SKM-1 treated with dmso at 0.1 percent for 144 hours (cell line): ENCODE data around the gene MTARC2.
"Not testable (repeated sequence)": the region's sequence is repeated elsewhere in the genome, so short reads cannot be mapped to it uniquely, and the experiment has no call there.

Experiments
- DNase-seq: peaks from one replicate; lab custom pipeline; 2025; ENCODE audit not compliant: unreplicated experiment; lab: John Stamatoyannopoulos, UW

MTARC2 gene

DNA sequence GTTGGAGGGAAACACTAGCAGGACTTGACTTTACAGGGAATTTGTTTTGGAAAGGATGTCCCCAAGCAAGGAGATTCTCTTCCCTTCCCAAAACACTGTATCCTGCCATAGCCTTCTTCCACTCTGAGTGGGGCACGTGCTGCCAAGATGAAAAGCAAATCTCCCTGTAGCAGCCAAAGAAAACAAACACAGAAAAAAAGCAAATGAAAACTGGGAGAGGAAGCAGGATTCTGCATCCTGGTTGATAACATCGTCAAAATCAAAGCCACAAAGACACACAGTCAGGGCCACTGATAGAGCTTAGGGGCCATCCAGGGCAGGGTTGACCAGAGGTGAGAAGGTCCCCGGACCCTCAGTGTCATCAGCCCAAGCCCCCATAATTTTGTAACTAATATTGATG, 16.0 kb upstream of the MTARC2 start:
- no peak for DNase-seq

DNA sequence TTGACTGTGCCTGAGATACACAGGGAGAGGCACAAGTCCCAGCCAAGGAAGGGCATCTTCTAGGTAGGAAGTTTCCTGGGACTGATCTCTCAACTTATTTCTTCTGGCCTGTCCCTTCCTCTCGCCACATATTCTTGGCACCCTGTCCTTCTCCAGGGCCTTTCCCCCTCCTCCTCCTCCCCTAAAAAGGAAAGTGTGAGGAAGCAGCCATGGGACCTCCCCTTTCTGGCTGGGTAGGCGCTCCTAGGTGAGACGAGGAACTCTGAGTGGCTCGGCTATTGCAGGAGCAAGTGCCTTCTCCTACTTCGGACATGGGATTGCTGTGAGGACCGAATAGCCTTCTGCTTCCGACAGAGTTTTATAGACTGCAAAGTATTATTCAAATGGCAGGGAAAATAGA, 15.5 kb upstream of the MTARC2 start:
- no peak for DNase-seq

DNA sequence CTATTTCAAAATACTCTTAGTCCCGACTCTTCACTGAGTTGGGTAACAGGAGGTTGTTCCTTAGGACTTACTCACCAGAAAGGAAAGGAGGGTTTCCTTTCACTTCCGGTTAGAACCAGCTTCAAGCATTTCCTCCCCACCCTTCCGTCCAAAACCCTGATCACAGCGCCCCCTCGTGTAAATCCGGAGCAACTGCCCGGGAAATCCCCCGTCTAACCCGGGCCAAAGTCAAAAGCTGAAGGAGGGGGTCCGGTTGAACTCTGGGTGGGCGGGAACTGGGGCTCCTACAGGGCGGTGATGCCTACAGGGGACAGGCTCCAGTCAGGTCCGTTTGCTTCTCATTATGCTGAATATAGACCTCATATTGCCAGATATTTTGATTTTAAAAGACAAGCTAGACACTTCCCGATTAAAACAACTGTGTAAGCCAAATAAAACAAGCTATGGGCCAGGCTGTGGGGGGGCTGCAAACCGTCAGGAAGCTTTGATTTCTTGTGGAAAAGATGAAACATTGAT, 15.0 kb upstream of the MTARC2 start:
- DNase-seq = peak; percentile 90

DNA sequence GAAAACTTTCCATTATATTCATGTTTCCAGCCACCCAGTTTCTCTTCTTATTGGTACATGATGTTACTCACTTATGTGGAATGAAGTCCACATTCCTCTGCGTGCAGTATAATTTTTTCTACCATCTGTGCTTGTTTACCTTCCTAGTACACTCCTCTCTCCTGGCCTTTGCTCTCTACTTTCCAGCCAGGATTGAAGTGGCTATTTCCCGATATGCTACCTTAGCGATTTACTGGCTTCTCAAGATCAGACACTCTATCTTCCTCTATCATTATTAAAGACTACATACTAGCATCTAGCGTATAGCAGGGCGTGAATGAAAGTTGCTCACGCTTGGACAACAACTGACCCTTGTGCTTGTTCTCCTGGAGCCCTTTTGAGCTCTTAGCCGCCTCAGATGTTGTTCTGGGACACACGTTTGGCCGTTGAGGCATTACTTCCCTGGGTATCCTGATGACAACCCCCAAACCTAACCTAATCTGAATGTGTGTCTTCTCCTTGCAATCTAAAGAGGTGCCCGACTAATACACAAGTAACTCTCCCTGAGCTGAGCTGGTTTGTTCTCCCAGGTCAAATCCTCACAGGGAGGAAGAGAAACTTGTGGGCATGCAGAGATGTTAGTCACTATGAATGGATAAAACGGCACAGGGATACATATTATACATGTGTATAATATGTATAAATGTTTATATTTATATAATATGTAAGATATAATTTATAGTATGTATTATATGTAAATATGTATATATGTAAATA, 13.4 kb upstream of the MTARC2 start:
- DNase-seq = no peak

- DNase-seq = not testable (repeated sequence)
Observed at GRCh38 chr1:220736283-220736682, 11.8 kb upstream of the MTARC2 start.

DNA sequence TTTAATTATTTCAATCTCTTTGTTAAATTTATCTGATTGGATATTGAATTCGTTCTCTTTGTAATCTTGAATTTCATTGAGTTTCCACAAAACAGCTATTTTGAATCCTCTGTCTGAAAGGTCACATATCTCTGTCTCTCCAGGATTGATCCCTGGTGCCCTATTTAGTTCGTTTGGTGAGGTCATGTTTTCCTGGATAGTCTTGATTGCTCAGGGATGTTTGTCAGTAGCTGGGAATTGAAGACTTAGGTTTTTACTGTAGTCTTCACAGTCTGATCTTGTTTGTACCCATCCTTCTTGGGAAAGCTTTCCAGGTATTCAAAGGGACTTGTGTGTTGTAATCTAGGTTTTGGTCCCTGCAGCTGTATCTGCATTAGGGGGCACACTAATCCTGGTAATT, 6.8 kb upstream of the MTARC2 start:
- DNase-seq = no peak

GRCh38 chr1:220741825-220742224, 6.3 kb upstream of the MTARC2 start:
- no peak for DNase-seq

GRCh38 chr1:220742520-220742919, 5.6 kb upstream of the MTARC2 start:
- no peak for DNase-seq

DNA sequence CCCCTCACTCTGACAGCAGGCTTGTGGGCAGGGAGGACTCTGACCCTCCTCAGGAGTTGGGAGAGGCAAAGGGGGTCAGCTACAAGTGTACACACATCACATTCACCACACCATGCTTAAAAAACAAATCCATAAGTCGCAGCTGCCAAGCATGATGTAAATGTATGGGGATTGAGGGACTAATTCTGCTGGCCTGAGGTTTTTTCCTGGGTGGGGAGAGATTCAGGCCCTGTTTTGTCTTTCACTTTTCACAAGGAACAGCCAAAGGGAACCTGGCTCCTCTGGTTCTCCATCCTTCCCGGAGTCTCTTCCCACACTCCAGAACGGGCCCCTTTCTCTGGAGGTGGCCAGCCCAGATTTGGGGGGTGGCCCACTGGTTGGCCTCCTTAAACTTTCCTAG, 1.3 kb upstream of the MTARC2 start:
- DNase-seq = no peak

GRCh38 chr1:220747437-220748088, 559 bp upstream of the MTARC2 start:
- DNase-seq = no peak

- DNase-seq = no peak
Observed at GRCh38 chr1:220748936-220749335, 814 bp downstream of the MTARC2 start.

DNA sequence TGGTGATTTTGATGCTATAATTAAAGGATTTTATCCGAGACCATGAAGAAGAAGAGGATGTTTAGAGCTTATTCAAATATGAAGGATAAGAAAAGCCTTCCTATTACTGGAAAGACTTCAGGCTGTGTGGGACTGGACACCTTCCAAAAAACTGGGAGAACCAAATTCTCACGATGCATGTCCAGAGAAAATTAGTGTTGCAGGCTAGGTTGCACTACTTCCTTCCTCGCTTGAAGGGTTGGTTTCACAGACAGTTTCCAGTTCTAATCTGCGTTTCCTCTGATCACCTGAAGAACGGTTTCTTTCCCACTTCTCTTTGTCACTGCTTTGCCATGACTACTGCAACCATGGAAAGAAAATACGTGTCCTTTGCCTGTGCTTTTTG, 2.0 kb downstream of the MTARC2 start:
- DNase-seq = no peak

- DNase-seq = no peak
Observed at GRCh38 chr1:220751111-220751510, 3.0 kb downstream of the MTARC2 start.

- no peak for DNase-seq
Observed at GRCh38 chr1:220754212-220754917, 6.2 kb downstream of the MTARC2 start.

DNA sequence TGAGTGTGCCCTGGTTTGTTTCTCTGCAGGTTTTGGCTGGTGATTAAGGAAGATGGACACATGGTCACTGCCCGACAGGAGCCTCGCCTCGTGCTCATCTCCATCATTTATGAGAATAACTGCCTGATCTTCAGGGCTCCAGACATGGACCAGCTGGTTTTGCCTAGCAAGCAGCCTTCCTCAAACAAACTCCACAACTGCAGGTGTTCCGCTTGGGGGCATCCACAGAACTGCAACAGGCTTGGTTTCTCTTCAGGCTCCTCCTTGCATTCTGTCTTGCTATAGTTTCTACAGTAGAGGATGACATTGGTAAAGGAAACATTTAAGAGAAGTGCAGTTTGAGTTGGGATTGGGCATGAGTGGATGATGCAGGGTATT, 6.8 kb downstream of the MTARC2 start:
- no peak for DNase-seq

DNA sequence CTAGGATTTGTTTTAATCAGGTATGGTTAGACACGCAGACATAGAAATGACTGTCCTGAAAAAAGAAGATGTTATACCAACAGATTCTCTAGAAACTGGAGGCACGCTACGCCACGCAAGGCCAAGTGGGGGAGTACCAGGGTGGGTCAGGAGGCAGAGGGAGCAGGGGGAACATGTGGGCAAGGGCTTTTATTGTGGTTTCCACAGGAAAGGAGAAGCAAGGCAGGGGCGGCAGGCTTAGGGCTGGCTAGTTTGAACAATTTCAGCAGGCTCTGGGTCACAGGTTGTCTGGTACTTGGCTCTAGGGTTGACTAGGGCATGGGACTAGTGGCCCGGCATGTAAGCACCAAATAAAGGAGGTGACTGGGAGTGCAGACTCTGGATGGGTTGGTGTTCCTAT, 7.2 kb downstream of the MTARC2 start:
- no peak for DNase-seq

GRCh38 chr1:220757441-220757840, 9.3 kb downstream of the MTARC2 start:
- no peak for DNase-seq

DNA sequence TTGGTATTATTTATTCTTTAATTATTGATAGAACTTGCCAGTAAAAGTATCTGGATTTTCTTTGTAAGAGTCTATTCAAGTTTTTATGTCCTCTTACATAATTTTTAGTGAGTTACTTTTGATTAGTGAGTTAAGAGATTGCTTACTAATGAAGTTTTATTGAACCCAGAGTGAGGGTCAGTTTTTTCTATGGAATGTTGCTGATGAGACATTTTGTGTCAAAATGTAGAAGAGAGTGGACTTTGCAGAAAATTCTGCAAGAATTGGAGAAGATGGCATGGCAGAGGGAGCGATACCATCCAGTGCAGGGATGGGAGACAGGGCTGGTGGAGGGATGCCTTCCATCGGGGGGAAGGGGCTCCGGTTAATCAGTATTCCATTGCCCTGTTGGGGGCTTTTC, 11.0 kb downstream of the MTARC2 start:
- no peak for DNase-seq

DNA sequence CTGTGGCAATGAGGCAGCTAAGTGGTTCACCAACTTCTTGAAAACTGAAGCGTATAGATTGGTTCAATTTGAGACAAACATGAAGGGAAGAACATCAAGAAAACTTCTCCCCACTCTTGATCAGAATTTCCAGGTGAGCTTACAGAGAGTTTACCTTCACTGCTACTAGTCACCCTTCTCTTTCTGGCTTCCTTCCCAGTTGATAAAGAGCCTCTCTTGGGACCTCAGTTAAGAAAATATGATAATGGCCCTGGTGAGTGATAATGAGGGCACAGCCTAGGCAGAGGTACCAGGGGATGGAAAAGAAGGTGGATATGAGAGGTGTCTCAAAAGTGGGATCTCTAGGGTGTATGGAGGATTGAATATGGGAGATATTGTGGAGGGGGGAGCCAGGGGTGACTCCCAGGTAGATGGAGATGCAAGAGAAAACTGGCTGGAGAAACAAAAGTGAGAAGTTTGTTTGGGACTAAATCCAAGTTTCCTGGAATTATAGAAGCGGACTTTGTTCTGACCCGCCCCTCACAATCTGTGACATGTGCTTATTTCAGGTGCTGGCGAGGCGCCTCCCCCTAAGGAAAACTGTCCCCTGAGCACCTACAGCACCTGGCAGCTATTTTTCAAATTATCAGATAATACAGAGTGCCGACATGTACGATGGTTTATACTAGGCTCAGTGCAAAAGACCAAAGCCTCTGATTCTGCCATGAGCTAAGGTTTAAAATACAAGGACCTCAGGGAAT, 13.7 kb downstream of the MTARC2 start:
- DNase-seq = no peak

DNA sequence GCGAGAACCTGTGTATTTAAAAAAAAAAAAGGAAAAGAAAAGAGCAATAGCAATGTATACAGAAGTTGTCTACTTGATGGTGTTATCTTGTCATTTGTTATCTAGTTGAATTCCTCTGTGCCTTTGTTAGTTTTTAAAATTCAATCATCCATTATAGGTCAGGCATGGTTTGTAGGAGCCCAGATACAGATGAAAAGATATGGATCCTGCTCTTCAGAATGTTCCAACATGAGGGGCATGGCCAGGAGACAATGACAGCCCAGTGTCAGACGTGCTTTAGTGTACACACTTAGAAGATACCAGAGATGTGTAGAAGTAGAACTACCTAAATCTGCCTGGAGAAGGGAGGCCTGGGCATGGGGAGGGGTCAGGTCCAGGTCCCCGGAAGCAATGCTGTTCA, 16.6 kb downstream of the MTARC2 start:
- no peak for DNase-seq
